NCI-H2029 (cell line): Measurements from ENCODE around the gene GADD45G.

Source experiments
- DNase-seq: peaks from one replicate; lab custom pipeline; 2025; lab: John Stamatoyannopoulos, UW

The GADD45G gene

GRCh38 chr9:89592963-89593726 lies 11.7 kb upstream of the GADD45G start:
- DNase-seq: no peak

- DNase-seq: peak; percentile 32
Observed at GRCh38 chr9:89593727-89594427, 10.9 kb upstream of the GADD45G start.

GRCh38 chr9:89594811-89595550 lies 9.8 kb upstream of the GADD45G start:
- no peak for DNase-seq

- no peak for DNase-seq
Observed at GRCh38 chr9:89595646-89596045, 9.2 kb upstream of the GADD45G start.

GRCh38 chr9:89596937-89597555 lies 7.8 kb upstream of the GADD45G start:
- no peak for DNase-seq

GRCh38 chr9:89597711-89598362 lies 7.0 kb upstream of the GADD45G start:
- DNase-seq: no peak

- DNase-seq: no peak
Observed at GRCh38 chr9:89598363-89598713, 6.5 kb upstream of the GADD45G start.

- no peak for DNase-seq
Observed at GRCh38 chr9:89598926-89599325, 5.9 kb upstream of the GADD45G start.

GRCh38 chr9:89600831-89601230 lies 4.0 kb upstream of the GADD45G start:
- no peak for DNase-seq

GRCh38 chr9:89601306-89601705 lies 3.5 kb upstream of the GADD45G start:
- DNase-seq: no peak

- no peak for DNase-seq
Observed at GRCh38 chr9:89601856-89602562, 2.8 kb upstream of the GADD45G start.

GRCh38 chr9:89602978-89603766 lies 1.6 kb upstream of the GADD45G start:
- peak; percentile 94 for DNase-seq

- DNase-seq: peak; percentile 83
Observed at GRCh38 chr9:89603767-89604665, 796 bp upstream of the GADD45G start.

GRCh38 chr9:89605465-89606048 lies 745 bp downstream of the GADD45G start:
- peak; percentile 34 for DNase-seq

- peak; percentile 52 for DNase-seq
Observed at GRCh38 chr9:89606049-89606623, 1.3 kb downstream of the GADD45G start.

- DNase-seq: peak; percentile 41
Observed at GRCh38 chr9:89606624-89607311, 2.0 kb downstream of the GADD45G start.

GRCh38 chr9:89608641-89609335 lies 4.0 kb downstream of the GADD45G start:
- peak; percentile 24 for DNase-seq
